Aortic smooth muscle cell (primary cell): ENCODE measurements around the gene ZFP2. TPM values are rescaled to one million over a fixed set of nuclear protein-coding genes. Genes with fewer than 3 reads are reported as not detected.

Experiments used
- total RNA-seq: library from RNA; depleted of rRNA; stranded (reverse); fragments of >200 nt; gene quantifications from 2 replicates; pipeline ENCODE4 v1.2.3, GENCODE V29; 2014

The ZFP2 gene
- total RNA-seq: 0.25 and 0.92 TPM in 2 replicates

DNA sequence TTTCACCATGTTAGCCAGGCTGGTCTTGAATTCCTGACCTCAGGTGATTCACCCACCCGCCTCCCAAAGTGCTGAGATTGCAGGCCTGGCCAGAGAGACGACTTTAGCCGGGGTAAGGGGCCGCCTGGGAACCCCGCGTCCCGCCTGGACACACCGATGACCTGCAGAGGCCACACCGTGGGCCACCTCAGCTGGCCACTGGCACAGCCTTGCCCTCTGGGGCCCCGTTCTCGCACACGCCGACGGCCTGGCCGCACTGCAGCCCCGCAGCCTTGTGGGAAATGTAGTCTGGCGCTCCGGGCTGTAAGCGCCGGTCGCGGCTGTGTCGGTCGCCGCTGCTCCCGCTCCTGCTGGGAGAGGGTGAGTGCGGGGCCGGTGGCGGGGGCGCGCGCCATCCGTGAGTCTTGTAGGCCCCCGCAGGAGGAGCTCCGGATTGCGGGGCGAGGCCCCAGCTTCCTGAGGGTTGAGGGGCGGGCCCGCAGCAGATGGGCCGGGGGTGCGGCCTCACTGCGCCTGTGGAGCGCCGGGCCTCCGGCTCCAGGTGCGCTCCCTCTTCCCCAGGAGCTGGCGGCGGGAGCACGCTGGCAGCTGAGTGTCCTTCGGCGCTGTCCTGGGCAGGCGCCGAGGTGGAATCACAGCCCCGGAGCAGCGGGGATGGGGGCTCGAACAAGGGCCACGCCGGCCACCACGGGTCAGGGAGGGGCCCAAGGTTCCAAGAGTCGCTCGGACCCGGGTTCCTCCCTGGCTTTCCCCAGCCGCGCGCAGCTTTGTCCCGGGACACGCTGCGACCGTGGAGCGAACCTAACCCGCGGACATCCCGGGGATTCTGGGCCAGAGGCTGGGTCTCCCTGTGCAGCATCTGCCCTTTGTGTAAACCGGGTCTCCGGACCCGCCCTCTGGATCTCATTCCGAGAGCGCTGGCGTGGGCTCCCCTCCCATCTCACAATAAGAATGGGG is at the start of gene ZFP2:
Gene ZFP2 (plus strand): TSS at position 299 of the 957 bp plus-strand sequence. CDS start 35,401 bp downstream, outside the sequence.

DNA sequence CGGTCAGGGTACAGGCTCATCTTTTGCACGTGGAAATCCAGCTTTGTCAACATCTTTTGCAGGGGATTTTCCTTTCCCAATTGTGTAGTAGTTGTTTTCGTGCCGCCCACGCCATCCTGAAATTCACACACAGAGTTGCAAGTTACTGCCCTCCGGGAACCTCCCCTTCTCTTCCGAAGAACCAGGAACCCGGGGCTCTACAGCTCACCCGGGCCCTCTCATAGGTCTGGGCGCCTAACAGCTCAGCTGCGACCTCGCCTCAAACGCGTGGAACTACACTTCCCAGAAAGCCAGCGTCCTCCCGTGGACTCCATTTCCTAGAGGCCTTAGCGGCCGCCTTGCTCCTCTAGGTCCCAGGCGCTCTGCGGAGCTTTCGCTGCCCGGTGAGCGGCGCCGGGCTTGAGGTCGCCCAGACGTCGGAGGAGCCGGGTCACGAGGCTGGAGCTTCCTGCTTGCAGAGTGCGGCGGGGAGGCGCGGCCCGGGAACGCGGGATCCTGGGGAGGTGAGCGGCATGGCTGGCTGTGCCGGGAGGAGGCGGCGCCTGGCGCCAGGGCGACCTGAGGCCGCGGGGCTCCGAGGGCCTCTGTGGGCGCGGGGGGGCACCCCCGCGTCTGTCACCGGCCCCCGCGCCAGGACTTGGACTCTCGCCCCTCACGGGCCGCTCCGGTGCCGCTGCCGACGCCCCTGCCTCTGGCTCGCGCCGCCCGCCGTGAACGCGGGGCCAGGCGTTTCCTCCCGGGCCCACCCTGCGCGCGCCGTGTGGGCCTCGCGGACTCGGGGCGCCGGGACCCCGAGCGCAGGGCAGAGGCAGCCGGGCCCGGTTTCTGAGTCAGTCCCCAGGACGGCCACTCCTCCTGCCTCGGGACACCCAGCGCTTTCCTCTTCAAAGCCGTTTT is 35.8 kb upstream of the ZFP2 start, which contains the start of gene ZNF354B:
Gene ZNF354B (plus strand): TSS at position 329 of the 897 bp plus-strand sequence. CDS start 1,095 bp downstream, outside the sequence.

DNA sequence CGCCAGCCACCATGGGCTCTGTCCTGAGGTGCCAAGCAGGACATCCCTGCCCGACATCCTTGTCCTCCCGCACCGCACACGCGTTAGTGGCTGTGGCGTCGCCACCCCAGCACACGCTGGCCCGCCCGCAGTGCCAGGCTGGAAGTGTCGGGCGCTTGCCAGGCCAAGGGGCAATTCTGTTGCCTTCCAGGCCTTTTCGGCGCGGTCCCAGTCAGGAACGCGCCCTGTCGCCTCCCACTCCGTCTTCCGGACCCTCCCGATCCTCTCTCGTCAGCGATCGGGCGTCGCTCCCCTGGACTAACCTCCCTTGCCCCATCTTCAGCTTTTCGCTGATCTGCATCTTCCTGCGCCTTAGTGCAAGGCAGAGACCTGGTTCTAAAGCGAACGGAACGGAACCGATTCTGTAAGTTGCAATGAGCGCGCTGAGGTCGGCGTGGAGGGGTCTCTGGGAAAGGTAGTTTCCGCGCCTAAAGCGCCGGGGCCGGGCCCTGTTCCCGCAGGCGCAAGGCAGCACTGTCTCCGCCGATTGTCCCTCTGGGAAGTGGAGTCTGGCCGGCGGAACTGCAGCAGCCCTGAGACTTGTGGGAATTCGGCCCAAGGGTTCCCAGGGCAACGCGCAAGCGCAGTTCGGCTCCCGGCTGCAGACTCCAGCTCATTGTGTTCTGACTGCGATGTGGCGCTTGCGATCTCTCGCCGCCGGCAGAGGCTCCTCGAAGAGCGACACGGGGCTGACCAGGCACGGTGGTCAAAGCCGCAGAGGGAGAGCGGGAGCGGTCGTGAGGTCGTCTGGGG is 45.1 kb downstream of the ZFP2 start, which contains the start of gene ZNF454:
Gene ZNF454 (plus strand): TSS at position 630 of the 792 bp plus-strand sequence. CDS start 1,594 bp downstream, outside the sequence.

Other genes with a start within 250 kb of the ZFP2 start
- 4.1 and 4.4 TPM in 2 replicates for gene ZNF354A, start 165.3 kb upstream of the ZFP2 start, total RNA-seq
- gene ZNF354B, start 36.0 kb upstream of the ZFP2 start, total RNA-seq: 8.0 and 8.2 TPM in 2 replicates
- gene ZNF454, start 45.3 kb downstream of the ZFP2 start, total RNA-seq: 1.1 and 1.6 TPM in 2 replicates
- not detected in 2 replicates for gene GRM6, start 99.4 kb downstream of the ZFP2 start, total RNA-seq
- gene ZNF879, start 127.9 kb downstream of the ZFP2 start, total RNA-seq: 4.6 and 5.0 TPM in 2 replicates
- 6.7 and 7.4 TPM in 2 replicates for gene ZNF354C, start 164.5 kb downstream of the ZFP2 start, total RNA-seq